ENCODE data around the gene GLRX5. TPM values are rescaled to one million over a fixed set of nuclear protein-coding genes. Genes with fewer than 3 reads are reported as not detected.

Gene GLRX5
- 23.7 TPM for total RNA-seq
- long read RNA-seq, transcript GLRX5-201 (2 exons, 1,564 nt) = major isoform, 86 of 91 reads
- long read RNA-seq, partial matches to known transcripts = 0 of 91 reads
- long read RNA-seq, other reads (novel, unspliced or antisense) = 5 of 91 reads

DNA sequence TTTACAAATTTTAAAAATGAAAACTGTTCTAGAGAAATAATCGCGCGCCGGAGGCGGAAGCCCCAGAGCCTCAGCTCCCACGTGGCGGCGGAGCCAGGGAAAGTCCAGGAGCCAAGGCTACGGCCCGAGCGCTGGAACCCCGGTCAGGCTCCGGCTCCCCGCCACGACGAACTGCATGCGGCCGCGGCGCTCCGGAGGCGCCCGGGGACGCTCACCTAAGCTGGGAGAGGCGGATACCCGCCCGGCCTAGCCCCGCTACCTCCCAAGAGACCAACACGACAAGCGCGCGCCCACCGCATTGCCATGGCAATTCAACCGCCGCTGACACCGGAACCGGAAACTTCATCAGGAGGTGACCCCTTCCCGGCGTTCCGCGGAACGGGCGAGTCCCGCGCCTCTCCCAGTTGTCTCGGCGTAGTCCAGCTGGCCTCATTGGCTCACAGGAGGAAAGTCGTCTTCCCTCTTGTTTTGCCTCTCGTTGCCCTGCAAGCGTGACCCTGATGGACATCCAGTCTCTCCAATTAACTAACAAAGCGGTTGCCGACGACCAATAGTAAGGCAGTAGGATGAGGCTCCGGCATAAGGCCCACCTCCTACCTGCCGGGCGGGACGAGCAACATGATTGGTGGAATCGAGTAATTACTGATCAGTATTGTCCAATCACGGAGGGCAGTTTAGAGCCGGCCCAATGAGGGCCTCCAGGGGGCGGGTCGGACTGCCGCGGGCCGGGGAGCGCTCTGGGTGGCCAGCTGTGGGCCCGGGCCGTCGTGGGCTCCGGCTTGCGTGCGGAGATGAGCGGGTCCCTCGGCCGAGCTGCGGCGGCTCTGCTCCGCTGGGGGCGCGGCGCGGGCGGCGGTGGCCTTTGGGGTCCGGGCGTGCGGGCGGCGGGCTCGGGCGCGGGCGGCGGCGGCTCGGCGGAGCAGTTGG is at the start of gene GLRX5:
TSS of gene GLRX5 (plus strand) at position 752 of the 927 bp plus-strand sequence. CDS start at position 792, 40 bp downstream.
- ATAC-seq (peak; percentile 98), DNase-seq (peak; percentile 97)
- H3K4me3 ChIP-seq = peak within 1 kb of the TSS; percentile 93
- intact Hi-C loops (cut with DNase I) = no loop called here
- TF ChIP-seq, protein P1, sequence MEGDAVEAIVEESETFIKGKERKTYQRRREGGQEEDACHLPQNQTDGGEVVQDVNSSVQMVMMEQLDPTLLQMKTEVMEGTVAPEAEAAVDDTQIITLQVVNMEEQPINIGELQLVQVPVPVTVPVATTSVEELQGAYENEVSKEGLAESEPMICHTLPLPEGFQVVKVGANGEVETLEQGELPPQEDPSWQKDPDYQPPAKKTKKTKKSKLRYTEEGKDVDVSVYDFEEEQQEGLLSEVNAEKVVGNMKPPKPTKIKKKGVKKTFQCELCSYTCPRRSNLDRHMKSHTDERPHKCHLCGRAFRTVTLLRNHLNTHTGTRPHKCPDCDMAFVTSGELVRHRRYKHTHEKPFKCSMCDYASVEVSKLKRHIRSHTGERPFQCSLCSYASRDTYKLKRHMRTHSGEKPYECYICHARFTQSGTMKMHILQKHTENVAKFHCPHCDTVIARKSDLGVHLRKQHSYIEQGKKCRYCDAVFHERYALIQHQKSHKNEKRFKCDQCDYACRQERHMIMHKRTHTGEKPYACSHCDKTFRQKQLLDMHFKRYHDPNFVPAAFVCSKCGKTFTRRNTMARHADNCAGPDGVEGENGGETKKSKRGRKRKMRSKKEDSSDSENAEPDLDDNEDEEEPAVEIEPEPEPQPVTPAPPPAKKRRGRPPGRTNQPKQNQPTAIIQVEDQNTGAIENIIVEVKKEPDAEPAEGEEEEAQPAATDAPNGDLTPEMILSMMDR (IDR thresholded peaks at IDR 0.05) = no peak
- peaks cover 64% of the 10 kb centered on the region for H3K4me1 ChIP-seq
- no peaks in the 10 kb centered on the region for H3K36me3 ChIP-seq
- H3K9me3 ChIP-seq = no peaks in the 10 kb centered on the region
- H3K27ac ChIP-seq = peak within 1 kb of the TSS; percentile 90
- no peaks in the 10 kb centered on the region for H3K27me3 ChIP-seq (ENCODE audit: low read depth)

- Histone ChIP-seq H3K27me3 (ENCODE audit: low read depth) (no peaks in the 10 kb centered on the region), H3K4me3 (no peak overlapping the region), H3K36me3 (no peaks in the 10 kb centered on the region), H3K27ac (no peak overlapping the region), H3K9me3 (no peaks in the 10 kb centered on the region), H3K4me1 (peaks cover 36% of the 10 kb centered on the region)
- ATAC-seq (no peak), DNase-seq (no peak)
- TF ChIP-seq, protein P1 (IDR thresholded peaks at IDR 0.05) = no peak
- intact Hi-C loops (cut with DNase I) = no loop called here
These were observed 49.5 kb upstream of the GLRX5 start for GRCh38 chr14:95485222-95485819.

DNA sequence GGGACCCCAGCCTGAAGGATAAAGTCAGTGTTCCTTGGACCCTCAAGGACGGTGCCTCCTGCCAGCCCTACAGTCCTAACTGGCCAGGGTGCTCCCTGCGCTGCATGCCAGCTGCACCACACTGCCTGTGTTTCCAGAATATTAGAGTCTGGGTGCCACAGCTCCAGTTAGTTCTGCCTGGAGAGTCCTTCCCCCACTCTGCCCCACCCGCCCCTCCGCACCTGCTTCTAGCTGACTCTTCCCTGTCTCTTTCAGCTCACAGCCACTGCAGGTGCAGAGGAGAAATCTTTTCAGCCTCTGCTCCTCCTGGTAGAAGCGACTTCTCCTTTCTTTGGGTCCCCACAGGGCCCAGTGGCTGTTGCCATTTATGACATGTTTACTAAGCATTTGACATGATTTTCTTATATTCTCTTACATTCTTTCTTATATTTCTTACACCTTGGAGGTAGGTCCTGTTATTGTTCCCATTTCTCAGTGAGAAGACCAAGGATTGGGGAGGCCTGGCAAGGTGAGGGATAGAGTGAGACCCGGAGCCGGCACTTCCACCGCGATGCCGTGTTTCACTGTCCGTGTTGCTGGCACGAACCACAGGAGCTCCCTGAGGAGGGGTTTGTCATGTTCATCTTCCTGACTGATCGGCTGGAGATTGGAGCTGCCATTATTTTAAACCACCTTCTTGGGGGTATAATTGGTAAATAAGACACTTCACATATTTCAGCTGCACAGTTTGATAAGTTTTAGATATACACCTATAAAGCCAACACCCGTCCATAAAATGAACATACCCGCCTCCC is 47.8 kb upstream of the GLRX5 start:
- no peaks in the 10 kb centered on the region for H3K27me3 ChIP-seq (ENCODE audit: low read depth)
- intact Hi-C loops (cut with DNase I) = no loop called here
- ATAC-seq (no peak), DNase-seq (no peak)
- H3K4me3 ChIP-seq = no peak overlapping the region
- peaks cover 35% of the 10 kb centered on the region for H3K4me1 ChIP-seq
- H3K36me3 ChIP-seq = no peaks in the 10 kb centered on the region
- H3K9me3 ChIP-seq = no peaks in the 10 kb centered on the region
- TF ChIP-seq, protein P1 (IDR thresholded peaks at IDR 0.05) = no peak
- no peak overlapping the region for H3K27ac ChIP-seq

- Histone ChIP-seq H3K4me3 (no peak overlapping the region), H3K27ac (no peak overlapping the region), H3K4me1 (peaks cover 35% of the 10 kb centered on the region), H3K9me3 (no peaks in the 10 kb centered on the region), H3K27me3 (ENCODE audit: low read depth) (no peaks in the 10 kb centered on the region), H3K36me3 (no peaks in the 10 kb centered on the region)
- intact Hi-C loops (cut with DNase I) = no loop called here
- TF ChIP-seq, protein P1 (IDR thresholded peaks at IDR 0.05) = no peak
- no peak for DNase-seq
- no peak for ATAC-seq
These were observed 47.2 kb upstream of the GLRX5 start for GRCh38 chr14:95487669-95488084.

Data from lower lobe of right lung (tissue), 2 donors.